H1 (cell line): ENCODE data around the gene MMP27. TPM values are rescaled to one million over a fixed set of nuclear protein-coding genes. Genes with fewer than 3 reads are reported as not detected.

ENCODE experiments used
- CTCF ChIA-PET: fragments of 300-600 bp; sonication (Branson Sonifier 250); formaldehyde crosslinking; loops from one replicate; lab custom pipeline; 2021; ENCODE audit not compliant: partially characterized antibody; lab: Charles Lee
- POLR2A ChIA-PET: fragments of 300-600 bp; sonication (Branson Sonifier 250); formaldehyde crosslinking; loops from one replicate; lab custom pipeline; 2021; ENCODE audit warnings: inconsistent platforms; ENCODE audit not compliant: partially characterized antibody; lab: Charles Lee
- DNase-seq, 2 experiments: peaks; one replicate each; pipeline versions ENCODE4 v3.0.0 to v3.0.0-alpha.2; 2010 to 2022; ENCODE audit warnings: low spot score in 2 of 2, low read depth in 1 of 2, mixed read lengths in 1 of 2
- FAIRE-seq: peaks from 2 replicates; lab custom pipeline; 2011; peaks lifted over from hg19 to GRCh38; lab: Jason Lieb, UNC
- H2AFZ ChIP-seq: 2 replicates; pipeline ENCODE4 v1.8.1; 2012; ENCODE audit warnings: low read length, inconsistent platforms
- H2AK5ac ChIP-seq: 2 replicates; pipeline ENCODE4 v1.6.1; 2013; ENCODE audit warnings: low read depth, low read length
- H2BK120ac ChIP-seq: replicated peaks from 2 replicates; pipeline ENCODE3; 2013; ENCODE audit warnings: low read depth, low read length, inconsistent platforms
- H2BK12ac ChIP-seq: 2 replicates; pipeline ENCODE4 v1.6.1; 2013; ENCODE audit warnings: low read depth, low read length
- H2BK15ac ChIP-seq: 2 replicates; pipeline ENCODE4 v1.6.1; 2013; ENCODE audit warnings: low read length
- H2BK20ac ChIP-seq: 2 replicates; pipeline ENCODE4 v1.6.1; 2013; ENCODE audit warnings: low read length
- H2BK5ac ChIP-seq: 2 replicates; pipeline ENCODE4 v1.6.1; 2013; ENCODE audit warnings: low read depth, low read length
- H3K14ac ChIP-seq: 2 replicates; pipeline ENCODE4 v1.6.1; 2013; ENCODE audit warnings: inconsistent platforms; ENCODE audit not compliant: insufficient read length
- H3K18ac ChIP-seq: 2 replicates; pipeline ENCODE4 v1.6.1; 2013; ENCODE audit warnings: low read length; ENCODE audit errors: extremely low read depth
- H3K23ac ChIP-seq: 2 replicates; pipeline ENCODE4 v1.6.1; 2013; ENCODE audit warnings: inconsistent platforms; ENCODE audit not compliant: insufficient read length
- H3K23me2 ChIP-seq: 2 replicates; pipeline ENCODE4 v1.6.1; 2013; ENCODE audit warnings: low read depth, low read length
- H3K27ac ChIP-seq: 2 replicates; pipeline ENCODE4 v1.6.1; 2011; ENCODE audit warnings: low read depth, low read length, inconsistent platforms
- H3K27me3 ChIP-seq, 4 experiments: replicated peaks in 1 of 4; 1 replicate in 1 of 4; 2 replicates in 3 of 4; pipeline versions ENCODE4 v1.6.1 to v1.8.1; 2011 to 2013; ENCODE audit warnings: low read length in 3 of 4, mild to moderate bottlenecking in 3 of 4, inconsistent platforms in 2 of 4, mixed read lengths in 2 of 4, moderate library complexity in 1 of 4; ENCODE audit not compliant: control insufficient read depth in 3 of 4, insufficient read depth in 3 of 4; ENCODE audit errors: extremely low read depth in 1 of 4
- H3K36me3 ChIP-seq, 4 experiments: 2 replicates each; pipeline versions ENCODE4 v1.6.1 to v1.8.1; 2011 to 2013; ENCODE audit warnings: mild to moderate bottlenecking in 4 of 4, low read length in 3 of 4, moderate library complexity in 2 of 4, control low read depth in 1 of 4, inconsistent platforms in 1 of 4; ENCODE audit not compliant: insufficient read depth in 4 of 4, control insufficient read depth in 2 of 4
- H3K4ac ChIP-seq: replicated peaks from 2 replicates; pipeline ENCODE3; 2013; ENCODE audit warnings: low read length, low read depth, mixed read lengths, inconsistent platforms; ENCODE audit not compliant: insufficient read length
- H3K4me1 ChIP-seq, 4 experiments: replicated peaks in 1 of 4; 1 replicate in 1 of 4; 2 replicates in 3 of 4; pipeline versions ENCODE4 v1.6.1 to v1.8.1; 2011 to 2013; ENCODE audit warnings: low read length in 3 of 4, inconsistent platforms in 2 of 4, mixed read lengths in 1 of 4; ENCODE audit not compliant: insufficient read depth in 4 of 4, control insufficient read depth in 3 of 4
- H3K4me2 ChIP-seq, 2 experiments: 2 replicates each; pipeline versions ENCODE4 v1.6.1 to v1.8.1; 2011 to 2013; ENCODE audit warnings: low read depth in 2 of 2, low read length in 2 of 2, control low read depth in 1 of 2, inconsistent platforms in 1 of 2, mild to moderate bottlenecking in 1 of 2; ENCODE audit not compliant: insufficient read depth in 1 of 2
- H3K4me3 ChIP-seq, 4 experiments: fragments of 200-600, 300-600 bp in 1 of 4; sonication (generic), shearing (Covaris generic), sonication (Bioruptor Twin) in 1 of 4; 2 replicates each; pipeline versions ENCODE4 v1.5.1 to v1.8.1; 2011 to 2016; ENCODE audit warnings: low read length in 4 of 4, low read depth in 3 of 4, control low read depth in 2 of 4, inconsistent platforms in 2 of 4, mild to moderate bottlenecking in 2 of 4, mixed read lengths in 1 of 4, moderate library complexity in 1 of 4; ENCODE audit not compliant: insufficient read depth in 2 of 4; ENCODE audit errors: extremely low read depth in 1 of 4
- H3K56ac ChIP-seq: replicated peaks from 2 replicates; pipeline ENCODE3; 2013; ENCODE audit warnings: low read depth, mild to moderate bottlenecking, mixed read lengths, low read length, inconsistent platforms; ENCODE audit not compliant: insufficient read length
- H3K79me1 ChIP-seq: 2 replicates; pipeline ENCODE4 v1.6.1; 2013; ENCODE audit warnings: low read depth, low read length, control low read depth
- H3K79me2 ChIP-seq, 2 experiments: 2 replicates each; pipeline versions ENCODE4 v1.6.1 to v1.8.1; 2012 to 2013; ENCODE audit warnings: low read length in 2 of 2, mild to moderate bottlenecking in 2 of 2, inconsistent platforms in 1 of 2; ENCODE audit not compliant: insufficient read depth in 2 of 2, control insufficient read depth in 1 of 2
- H3K9ac ChIP-seq, 4 experiments: replicated peaks in 1 of 4; 1 replicate in 1 of 4; 2 replicates in 3 of 4; pipeline versions ENCODE4 v1.6.1 to v1.8.1; 2011 to 2013; ENCODE audit warnings: low read depth in 3 of 4, low read length in 3 of 4, control low read depth in 2 of 4, mild to moderate bottlenecking in 2 of 4, moderate library complexity in 2 of 4, inconsistent platforms in 1 of 4; ENCODE audit errors: extremely low read depth in 1 of 4
- H3K9me3 ChIP-seq, 2 experiments: 2 replicates each; pipeline versions ENCODE4 v1.6.1 to v1.8.1; 2012 to 2013; ENCODE audit warnings: mild to moderate bottlenecking in 2 of 2, moderate library complexity in 2 of 2, control low read depth in 1 of 2, inconsistent platforms in 1 of 2, low read depth in 1 of 2, low read length in 1 of 2, mixed read lengths in 1 of 2; ENCODE audit not compliant: insufficient read depth in 2 of 2
- H4K20me1 ChIP-seq, 2 experiments: replicated peaks in 1 of 2; 2 replicates each; pipeline versions ENCODE3 to v1.8.1; 2011 to 2013; ENCODE audit warnings: inconsistent platforms in 2 of 2, low read length in 2 of 2, mild to moderate bottlenecking in 1 of 2; ENCODE audit not compliant: insufficient read depth in 2 of 2, control insufficient read depth in 1 of 2
- H4K5ac ChIP-seq: 2 replicates; pipeline ENCODE4 v1.6.1; 2013; ENCODE audit warnings: low read length, low read depth, mixed read lengths, inconsistent platforms; ENCODE audit not compliant: insufficient read length
- H4K8ac ChIP-seq: 2 replicates; pipeline ENCODE4 v1.8.0; 2013; ENCODE audit warnings: mild to moderate bottlenecking, moderate library complexity, low read length, inconsistent platforms; ENCODE audit not compliant: insufficient read depth; ENCODE audit errors: extremely low read depth
- H4K91ac ChIP-seq: replicated peaks from 2 replicates; pipeline ENCODE3; 2013; ENCODE audit warnings: low read length, mixed read lengths, inconsistent platforms; ENCODE audit not compliant: insufficient read length
- CHD2 ChIP-seq: IDR thresholded peaks from 2 replicates; pipeline ENCODE4 v1.6.1; 2012; ENCODE audit warnings: low read length, improper control_type of control experiment
- CREB1 ChIP-seq: IDR thresholded peaks from 2 replicates; pipeline ENCODE4 v1.6.1; 2012; ENCODE audit warnings: inconsistent platforms
- E2F6 ChIP-seq: IDR thresholded peaks from 2 replicates; pipeline ENCODE4 v1.6.1; 2012; ENCODE audit warnings: inconsistent platforms
- GTF2F1 ChIP-seq: IDR thresholded peaks from 2 replicates; pipeline ENCODE4 v1.6.1; 2012; ENCODE audit warnings: low read depth, low read length, improper control_type of control experiment, borderline replicate concordance
- HDAC6 ChIP-seq: IDR thresholded peaks from one replicate; pipeline ENCODE4 v1.7.1; 2012; ENCODE audit warnings: low read depth, mild to moderate bottlenecking, inconsistent platforms, low read length, moderate library complexity
- JUN ChIP-seq: IDR thresholded peaks from 2 replicates; pipeline ENCODE4 v1.6.1; 2011; ENCODE audit warnings: low read depth, mild to moderate bottlenecking, improper control_type of control experiment, low read length
- KDM4A ChIP-seq: IDR thresholded peaks from one replicate; pipeline ENCODE4 v1.7.1; 2012; ENCODE audit warnings: low read depth, mild to moderate bottlenecking, moderate library complexity, low read length, inconsistent platforms; ENCODE audit not compliant: severe bottlenecking
- PHF8 ChIP-seq: fragments of 200-600 bp; sonication (generic); conservative IDR thresholded peaks from 2 replicates; pipeline ENCODE4 v1.7.1; 2012; ENCODE audit warnings: low read depth, mild to moderate bottlenecking, inconsistent platforms, low read length, moderate library complexity
- POLR2AphosphoS5 ChIP-seq: IDR thresholded peaks from 2 replicates; pipeline ENCODE4 v1.6.1; 2011; ENCODE audit warnings: low read depth, low read length
- RAD21 ChIP-seq, 2 experiments: IDR thresholded peaks in 1 of 2; conservative IDR thresholded peaks in 1 of 2; 2 replicates each; pipeline ENCODE4 v1.6.1; 2011; ENCODE audit warnings: low read depth in 2 of 2, low read length in 2 of 2, improper control_type of control experiment in 1 of 2, inconsistent platforms in 1 of 2, mild to moderate bottlenecking in 1 of 2, moderate library complexity in 1 of 2
- SP2 ChIP-seq: IDR thresholded peaks from 2 replicates; pipeline ENCODE4 v1.6.1; 2012; ENCODE audit warnings: mild to moderate bottlenecking, low read length, inconsistent platforms
- WGBS, 2 experiments: shearing (Covaris generic) in 1 of 2; methylation state at CpG; one replicate each; pipeline versions ENCODE4 v1.1.6 to v1.1.7; 2013 to 2015; ENCODE audit warnings: low lambda C conversion rate in 2 of 2, mixed read lengths in 2 of 2, inconsistent platforms in 1 of 2, low coverage in 1 of 2, missing lambda C conversion rate in 1 of 2; ENCODE audit not compliant: insufficient replicate concordance in 2 of 2, insufficient coverage in 1 of 2, insufficient read length in 1 of 2; ENCODE audit errors: extremely low coverage in 1 of 2, missing lambda C conversion rate in 1 of 2; 5-methylcytosine and 5-hydroxymethylcytosine counted together
- polyA plus RNA-seq, 7 experiments: library from polyadenylated mRNA; depleted of rRNA in 3 of 7; stranded (reverse) in 5 of 7; unstranded in 2 of 7; fragments of >200 nt in 5 of 7; fragments of 200-250 nt in 2 of 7; gene quantifications; 1 replicate in 5 of 7; 2 replicates in 1 of 7; 4 replicates in 1 of 7; pipeline versions ENCODE4 v1.2.1 to v1.2.3, GENCODE V29; 2011 to 2013; ENCODE audit warnings: missing spikeins in 2 of 7, mixed read lengths in 2 of 7
- total RNA-seq: library from RNA; stranded (reverse); fragmentation: NEBNext Ultra II Directional; extraction: Animal tissue kit (Norgen Biotek cat#: 25700); gene quantifications from 2 replicates; pipeline ENCODE4 v1.2.1, GENCODE V29; 2021
- TF ChIP-seq, protein P1 (sequence below): IDR thresholded peaks from 2 replicates; pipeline ENCODE4 v1.6.1; 2011; ENCODE audit warnings: low read length, improper control_type of control experiment

MMP27 gene
- total and polyA plus RNA-seq, 2 of the 8 experiments (the other 6 are each of a cell fraction or from before 2014, with no cell fraction given), result not detected

DNA sequence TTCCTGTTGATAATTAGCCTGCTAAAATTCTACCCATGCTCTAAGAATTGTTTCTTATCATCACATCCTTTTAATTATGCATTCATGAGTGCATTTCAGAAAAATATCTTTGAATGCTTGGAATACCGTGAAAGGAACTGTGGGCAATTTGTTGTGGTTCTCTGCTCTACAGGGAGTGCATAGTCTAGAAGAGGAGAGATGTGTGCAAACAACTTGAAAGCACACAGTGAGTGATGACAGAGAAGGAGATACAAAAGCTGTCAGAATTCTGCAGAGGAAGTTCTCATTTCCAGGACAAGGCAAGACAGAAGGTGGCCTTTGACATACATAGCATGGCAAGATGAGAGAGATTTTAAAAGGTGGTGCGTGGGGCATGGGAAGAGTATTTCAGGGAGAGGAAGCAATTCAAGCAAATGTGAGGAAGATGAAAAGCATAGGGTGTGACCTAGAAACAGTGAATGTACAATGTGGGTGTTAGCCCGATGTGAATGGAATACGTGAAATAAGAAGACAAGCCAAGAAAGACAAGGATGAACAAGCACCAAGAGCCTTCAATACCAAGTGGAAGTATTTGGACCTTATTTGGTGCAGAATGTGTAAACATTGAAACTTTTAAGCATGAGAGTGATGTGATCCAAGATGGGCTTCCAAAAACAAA, 14.2 kb upstream of the MMP27 start:
- Histone ChIP-seq H2BK120ac (no peak overlapping the region), H4K8ac (no peak overlapping the region), H3K36me3 (no peaks in the 10 kb centered on the region), H3K23me2 (no peaks in the 10 kb centered on the region), H3K4me3 (no peak overlapping the region), H3K79me1 (no peaks in the 10 kb centered on the region), H4K91ac (no peak overlapping the region), H3K18ac (no peak overlapping the region), H3K56ac (no peak overlapping the region), H2BK5ac (no peak overlapping the region), H3K9me3 (no peaks in the 10 kb centered on the region), H2AK5ac (no peak overlapping the region), H4K20me1 (no peaks in the 10 kb centered on the region), H3K4ac (no peak overlapping the region), H2BK15ac (no peak overlapping the region), H3K79me2 (no peaks in the 10 kb centered on the region), H2BK12ac (no peak overlapping the region), H3K9ac (no peak overlapping the region), H3K27ac (no peak overlapping the region), H3K14ac (no peak overlapping the region), H3K23ac (no peak overlapping the region), H3K4me1 (no peaks in the 10 kb centered on the region), H3K4me2 (no peak overlapping the region), H4K5ac (no peak overlapping the region), H2BK20ac (no peak overlapping the region), H2AFZ (no peak overlapping the region), H3K27me3 (peaks cover 0 to 1% (median 0%) of the 10 kb centered on the region in 4 experiments; a peak in 1 of 7 replicates)
- WGBS, 2 experiments, result 73% methylated on average over 4 of the region's 4 CpGs; no CpG with 5 or more reads in 1 of the 2 experiments
- FAIRE-seq, result no peak
- ChIA-PET POLR2A (no interaction called here), CTCF (interaction anchor here (0.7 kb wide), 1 partner anchor 14 kb away, joined by 3 read pairs; no protein-coding TSS in a partner anchor)
- no peak for DNase-seq
- TF ChIP-seq GTF2F1 (no peak), KDM4A (no peak), HDAC6 (no peak), RAD21 (IDR thresholded peaks at IDR 0.05 in 1 of 2, conservative IDR thresholded peaks at IDR 0.05 in 1 of 2; ENCODE audit: low read depth in 2 of 2, low read length in 2 of 2) (no peak), PHF8 (no peak), E2F6 (no peak), CHD2 (no peak), CREB1 (no peak), POLR2AphosphoS5 (no peak), SP2 (no peak), JUN (no peak)
- TF ChIP-seq, protein P1, sequence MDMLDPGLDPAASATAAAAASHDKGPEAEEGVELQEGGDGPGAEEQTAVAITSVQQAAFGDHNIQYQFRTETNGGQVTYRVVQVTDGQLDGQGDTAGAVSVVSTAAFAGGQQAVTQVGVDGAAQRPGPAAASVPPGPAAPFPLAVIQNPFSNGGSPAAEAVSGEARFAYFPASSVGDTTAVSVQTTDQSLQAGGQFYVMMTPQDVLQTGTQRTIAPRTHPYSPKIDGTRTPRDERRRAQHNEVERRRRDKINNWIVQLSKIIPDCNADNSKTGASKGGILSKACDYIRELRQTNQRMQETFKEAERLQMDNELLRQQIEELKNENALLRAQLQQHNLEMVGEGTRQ, result no peak
